ENCODE results near the gene C1orf21.

DNA sequence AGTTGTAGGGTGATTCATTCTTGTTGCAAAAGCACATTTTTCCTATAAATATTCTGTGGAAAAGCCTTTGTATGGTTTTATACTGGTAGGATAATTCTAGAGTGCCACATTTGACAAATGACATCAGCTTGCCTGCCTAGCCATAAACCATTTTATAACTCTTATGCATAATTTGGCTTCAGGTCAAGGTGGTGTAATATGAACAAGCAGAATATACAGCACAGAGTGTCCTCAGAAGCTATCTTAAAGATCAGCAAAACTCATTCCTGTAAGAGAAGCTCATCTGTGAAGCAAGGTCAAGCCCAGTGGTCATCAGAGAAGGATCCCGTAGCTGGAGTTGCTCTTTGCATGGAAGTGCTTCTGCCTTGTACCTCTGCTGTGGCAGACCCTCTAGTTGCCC is 24.0 kb upstream of the C1orf21 start:
- TF ChIP-seq EP300 (IDR thresholded peaks at IDR 0.05; ENCODE audit: borderline replicate concordance in 1 of 2, low read depth in 1 of 2, low read length in 1 of 2), result no peak
- TF ChIP-seq, protein P1, sequence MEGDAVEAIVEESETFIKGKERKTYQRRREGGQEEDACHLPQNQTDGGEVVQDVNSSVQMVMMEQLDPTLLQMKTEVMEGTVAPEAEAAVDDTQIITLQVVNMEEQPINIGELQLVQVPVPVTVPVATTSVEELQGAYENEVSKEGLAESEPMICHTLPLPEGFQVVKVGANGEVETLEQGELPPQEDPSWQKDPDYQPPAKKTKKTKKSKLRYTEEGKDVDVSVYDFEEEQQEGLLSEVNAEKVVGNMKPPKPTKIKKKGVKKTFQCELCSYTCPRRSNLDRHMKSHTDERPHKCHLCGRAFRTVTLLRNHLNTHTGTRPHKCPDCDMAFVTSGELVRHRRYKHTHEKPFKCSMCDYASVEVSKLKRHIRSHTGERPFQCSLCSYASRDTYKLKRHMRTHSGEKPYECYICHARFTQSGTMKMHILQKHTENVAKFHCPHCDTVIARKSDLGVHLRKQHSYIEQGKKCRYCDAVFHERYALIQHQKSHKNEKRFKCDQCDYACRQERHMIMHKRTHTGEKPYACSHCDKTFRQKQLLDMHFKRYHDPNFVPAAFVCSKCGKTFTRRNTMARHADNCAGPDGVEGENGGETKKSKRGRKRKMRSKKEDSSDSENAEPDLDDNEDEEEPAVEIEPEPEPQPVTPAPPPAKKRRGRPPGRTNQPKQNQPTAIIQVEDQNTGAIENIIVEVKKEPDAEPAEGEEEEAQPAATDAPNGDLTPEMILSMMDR (IDR thresholded peaks at IDR 0.05), result no peak

Data from SK-N-SH (cell line).